HEK293T (cell line): Measurements from ENCODE around the gene DCN.

Experiments
- BHLHE40 ChIP-seq: fragments of 450-650 bp; IDR thresholded peaks from 2 replicates; pipeline ENCODE4 v1.6.1; 2016; ENCODE audit warnings: mild to moderate bottlenecking, moderate library complexity, borderline replicate concordance
- ELF4 ChIP-seq: fragments of 450-650 bp; IDR thresholded peaks from 2 replicates; pipeline ENCODE4 v1.6.1; 2017; ENCODE audit warnings: antibody characterized with exemption
- FOXK2 ChIP-seq: fragments of 450-650 bp; IDR thresholded peaks from 2 replicates; pipeline ENCODE4 v1.6.1; 2016; ENCODE audit warnings: mild to moderate bottlenecking
- FOXM1 ChIP-seq: fragments of 450-650 bp; IDR thresholded peaks from 2 replicates; pipeline ENCODE4 v1.6.1; 2017; ENCODE audit warnings: mild to moderate bottlenecking, borderline replicate concordance
- HDGF ChIP-seq: fragments of 450-650 bp; IDR thresholded peaks from 2 replicates; pipeline ENCODE4 v1.6.1; 2017; ENCODE audit warnings: antibody characterized with exemption, borderline replicate concordance
- LEF1 ChIP-seq: fragments of 450-650 bp; IDR thresholded peaks from 2 replicates; pipeline ENCODE4 v1.6.1; 2017; ENCODE audit warnings: mild to moderate bottlenecking, borderline replicate concordance
- NFRKB ChIP-seq: fragments of 450-650 bp; IDR thresholded peaks from 2 replicates; pipeline ENCODE4 v1.6.1; 2016; ENCODE audit warnings: mild to moderate bottlenecking, moderate library complexity
- PKNOX1 ChIP-seq: fragments of 450-650 bp; IDR thresholded peaks from 2 replicates; pipeline ENCODE4 v1.6.1; 2016
- SUZ12 ChIP-seq: fragments of 450-650 bp; IDR thresholded peaks from 2 replicates; pipeline ENCODE4 v1.6.1; 2016; ENCODE audit warnings: mild to moderate bottlenecking
- TARDBP ChIP-seq: fragments of 450-650 bp; IDR thresholded peaks from 2 replicates; pipeline ENCODE4 v1.6.1; 2016

- no peak for TF ChIP-seq ELF4
- TF ChIP-seq PKNOX1: no peak
- no peak for TF ChIP-seq TARDBP
- TF ChIP-seq FOXM1: no peak
- no peak for TF ChIP-seq FOXK2
- TF ChIP-seq NFRKB: no peak
- TF ChIP-seq LEF1: no peak
- no peak for TF ChIP-seq BHLHE40
- TF ChIP-seq SUZ12: no peak
- TF ChIP-seq HDGF: no peak
Measured at GRCh38 chr12:91143206-91143605, 39.4 kb downstream of the DCN start.
